ENCODE measurements around the gene MBTPS1.
A peak's percentile ranks its signal among the peaks of the same experiment; 100 is the strongest.

MBTPS1 gene

DNA sequence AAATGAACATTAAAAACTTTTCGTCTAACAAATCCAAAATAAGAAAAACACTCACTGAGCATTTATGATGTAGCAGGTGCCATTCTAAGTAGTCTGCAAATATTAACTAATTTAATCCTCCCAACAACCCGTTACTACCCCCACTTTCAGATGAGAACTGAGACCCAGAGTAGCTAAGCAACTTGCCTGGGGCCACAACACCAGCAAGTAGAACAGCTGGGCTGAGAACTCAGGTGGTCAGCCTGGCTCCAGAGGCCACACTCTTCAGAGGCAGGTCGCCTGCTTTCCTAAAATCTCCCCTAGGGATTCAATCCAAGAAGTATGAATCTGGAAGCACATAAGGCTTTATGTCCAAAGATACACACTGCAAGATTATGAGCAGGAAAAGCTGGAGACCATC, 6.2 kb downstream of the MBTPS1 start:
- no peak overlapping the region for H3K4me3 ChIP-seq (ENCODE audit: low read length)
- TF ChIP-seq, protein P1, sequence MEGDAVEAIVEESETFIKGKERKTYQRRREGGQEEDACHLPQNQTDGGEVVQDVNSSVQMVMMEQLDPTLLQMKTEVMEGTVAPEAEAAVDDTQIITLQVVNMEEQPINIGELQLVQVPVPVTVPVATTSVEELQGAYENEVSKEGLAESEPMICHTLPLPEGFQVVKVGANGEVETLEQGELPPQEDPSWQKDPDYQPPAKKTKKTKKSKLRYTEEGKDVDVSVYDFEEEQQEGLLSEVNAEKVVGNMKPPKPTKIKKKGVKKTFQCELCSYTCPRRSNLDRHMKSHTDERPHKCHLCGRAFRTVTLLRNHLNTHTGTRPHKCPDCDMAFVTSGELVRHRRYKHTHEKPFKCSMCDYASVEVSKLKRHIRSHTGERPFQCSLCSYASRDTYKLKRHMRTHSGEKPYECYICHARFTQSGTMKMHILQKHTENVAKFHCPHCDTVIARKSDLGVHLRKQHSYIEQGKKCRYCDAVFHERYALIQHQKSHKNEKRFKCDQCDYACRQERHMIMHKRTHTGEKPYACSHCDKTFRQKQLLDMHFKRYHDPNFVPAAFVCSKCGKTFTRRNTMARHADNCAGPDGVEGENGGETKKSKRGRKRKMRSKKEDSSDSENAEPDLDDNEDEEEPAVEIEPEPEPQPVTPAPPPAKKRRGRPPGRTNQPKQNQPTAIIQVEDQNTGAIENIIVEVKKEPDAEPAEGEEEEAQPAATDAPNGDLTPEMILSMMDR (conservative IDR thresholded peaks at IDR 0.05; ENCODE audit: low read length): no peak
- DNase-seq (ENCODE audit: low read depth): no peak

DNA sequence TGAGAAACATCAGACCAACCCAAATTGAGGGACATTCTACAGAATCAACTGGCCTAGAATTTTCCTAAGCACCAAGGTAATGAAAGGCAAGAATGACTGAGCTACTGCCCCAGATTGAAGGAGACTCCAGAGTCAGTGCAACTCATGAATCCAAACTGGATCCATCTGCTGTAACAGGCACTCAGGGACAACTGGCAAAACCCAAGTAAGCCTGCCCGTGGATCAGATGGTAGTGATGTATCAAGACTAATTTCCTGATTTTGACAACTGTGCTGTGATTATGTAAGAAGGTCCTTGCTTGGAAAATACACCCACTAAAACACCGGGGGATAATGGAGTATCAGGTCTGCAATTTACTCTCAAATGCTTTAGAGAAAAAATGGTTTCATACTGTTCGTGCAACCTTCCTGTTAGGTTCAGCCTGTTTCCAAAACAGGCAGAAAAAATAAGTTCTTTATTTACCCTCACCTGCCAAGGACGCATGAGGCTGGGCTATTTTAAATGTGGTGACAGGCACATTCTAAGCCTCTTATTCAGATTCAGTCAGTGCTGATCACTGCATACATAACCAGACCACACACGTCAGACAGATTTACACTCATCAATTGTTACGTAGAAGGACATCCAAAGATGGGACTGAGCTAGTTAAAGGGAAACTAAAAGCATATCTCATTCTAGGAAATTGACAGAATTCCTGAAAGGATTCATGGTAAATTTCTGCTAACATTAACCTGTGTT, 7.0 kb downstream of the MBTPS1 start:
- DNase-seq (ENCODE audit: low read depth): peak; percentile 9
- H3K4me3 ChIP-seq (ENCODE audit: low read length): no peak overlapping the region
- TF ChIP-seq, protein P1 (conservative IDR thresholded peaks at IDR 0.05; ENCODE audit: low read length): no peak

DNA sequence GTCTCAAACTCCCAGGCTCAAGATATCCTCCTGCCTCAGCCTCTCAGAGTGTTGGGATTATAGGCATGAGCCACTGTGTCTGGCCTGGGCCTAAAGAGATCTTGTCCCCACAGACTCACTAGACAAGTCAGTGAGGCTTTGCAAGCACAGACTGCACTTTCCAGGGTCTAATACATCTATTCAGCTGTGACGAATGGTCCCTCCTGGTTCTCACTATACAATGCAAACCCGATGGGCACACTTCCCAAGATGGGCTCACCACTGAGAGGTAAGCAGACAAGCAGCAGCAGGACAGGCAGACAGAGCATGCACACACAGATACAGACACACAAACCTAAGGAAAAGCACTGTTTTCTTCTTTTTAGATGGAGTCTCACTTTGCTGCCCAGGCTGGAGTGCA, 8.8 kb downstream of the MBTPS1 start:
- no peak for DNase-seq (ENCODE audit: low read depth)
- TF ChIP-seq, protein P1 (conservative IDR thresholded peaks at IDR 0.05; ENCODE audit: low read length): no peak
- H3K4me3 ChIP-seq (ENCODE audit: low read length): no peak overlapping the region

DNA sequence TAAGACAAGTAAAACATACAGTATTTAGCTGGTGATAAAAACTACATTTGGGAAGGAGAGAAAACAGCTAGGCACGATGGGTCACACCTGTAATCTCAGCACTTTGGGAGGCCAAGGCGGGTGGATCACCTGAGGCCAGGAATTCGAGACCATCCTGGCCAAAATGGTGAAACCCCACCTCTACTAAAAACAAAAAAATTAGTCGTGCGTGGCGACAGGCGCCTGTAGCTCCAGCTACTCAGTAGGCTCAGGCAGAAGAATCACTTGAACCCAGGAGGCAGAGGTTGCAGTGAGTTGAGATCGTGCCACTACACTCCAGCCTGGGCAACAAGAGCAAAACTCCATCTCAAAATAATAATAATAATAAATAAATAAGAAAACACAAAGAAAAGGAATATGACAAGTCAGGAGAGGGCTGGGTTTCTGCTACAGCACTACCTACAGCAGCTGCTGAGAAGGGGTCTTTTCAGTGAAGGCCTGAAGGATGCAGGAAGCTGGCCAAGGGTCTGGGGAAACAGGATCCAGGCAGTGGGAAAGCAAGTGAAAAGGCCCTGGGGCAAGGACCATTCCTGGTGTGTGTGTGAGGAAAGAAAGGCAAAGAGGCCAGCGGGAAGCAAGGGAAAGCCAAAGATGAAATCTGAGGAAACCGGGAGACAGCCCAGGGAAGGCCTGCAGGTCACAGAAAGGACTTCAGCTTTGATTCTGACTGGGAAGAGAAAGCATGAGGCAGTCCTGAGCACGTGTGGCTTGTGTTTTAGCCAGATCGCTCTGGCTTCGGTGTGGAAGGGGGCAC, 10.6 kb downstream of the MBTPS1 start:
- H3K4me3 ChIP-seq (ENCODE audit: low read length): no peak overlapping the region
- DNase-seq (ENCODE audit: low read depth): no peak
- TF ChIP-seq, protein P1 (conservative IDR thresholded peaks at IDR 0.05; ENCODE audit: low read length): no peak

DNA sequence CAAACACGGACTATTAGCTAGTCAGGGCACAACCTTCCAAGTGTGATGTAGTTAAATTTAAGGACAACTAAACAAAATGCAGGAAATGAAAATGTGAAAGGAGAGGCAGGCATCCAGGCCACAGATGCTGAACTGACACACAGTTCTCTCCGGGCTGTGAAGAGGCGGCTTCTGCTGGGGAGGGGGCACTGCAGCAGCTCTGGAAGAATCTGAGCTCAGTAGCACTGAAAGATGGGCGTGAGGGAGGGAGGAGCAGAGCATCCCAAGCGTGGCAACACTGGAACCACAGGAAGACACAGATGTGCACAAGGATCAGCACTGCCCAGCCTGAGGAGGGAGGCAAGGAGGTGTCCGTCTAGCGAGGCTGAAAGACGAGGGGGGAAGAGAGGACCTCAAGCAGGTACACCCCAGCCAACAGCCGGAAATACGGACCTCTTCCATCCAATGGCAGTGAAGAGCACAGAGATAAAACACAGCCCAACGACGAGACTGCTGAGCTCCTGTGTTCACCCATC, 11.4 kb downstream of the MBTPS1 start:
- no peak for DNase-seq (ENCODE audit: low read depth)
- TF ChIP-seq, protein P1 (conservative IDR thresholded peaks at IDR 0.05; ENCODE audit: low read length): no peak
- no peak overlapping the region for H3K4me3 ChIP-seq (ENCODE audit: low read length)

DNA sequence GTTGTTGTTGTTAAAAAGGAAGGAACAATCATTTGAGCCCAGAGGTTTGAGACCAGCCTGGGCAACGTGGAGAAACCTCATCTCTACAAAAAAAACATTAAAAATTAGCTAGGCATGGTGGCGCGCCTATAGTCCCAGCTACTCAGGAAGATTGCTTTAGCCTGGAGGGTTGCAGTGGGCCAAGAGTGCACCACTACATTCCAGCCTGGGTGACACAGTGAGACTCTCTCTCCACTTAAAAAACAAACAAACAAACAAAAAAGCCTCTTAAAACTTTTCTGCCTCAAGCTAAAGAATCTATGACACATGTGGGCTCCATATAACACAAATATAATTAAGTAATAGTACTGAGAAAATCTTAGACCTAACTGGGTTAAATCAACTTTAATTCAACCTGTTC, 12.5 kb downstream of the MBTPS1 start:
- H3K4me3 ChIP-seq (ENCODE audit: low read length): no peak overlapping the region
- TF ChIP-seq, protein P1 (conservative IDR thresholded peaks at IDR 0.05; ENCODE audit: low read length): no peak
- no peak for DNase-seq (ENCODE audit: low read depth)
